ENCODE measurements around the gene EFCAB8.
"Not testable (repeated sequence)": the region's sequence is repeated elsewhere in the genome, so short reads cannot be mapped to it uniquely, and the experiment has no call there.

The EFCAB8 gene

GRCh38 chr20:32973077-32973717 lies 114.5 kb downstream of the EFCAB8 start:
- DNase-seq: no peak

DNA sequence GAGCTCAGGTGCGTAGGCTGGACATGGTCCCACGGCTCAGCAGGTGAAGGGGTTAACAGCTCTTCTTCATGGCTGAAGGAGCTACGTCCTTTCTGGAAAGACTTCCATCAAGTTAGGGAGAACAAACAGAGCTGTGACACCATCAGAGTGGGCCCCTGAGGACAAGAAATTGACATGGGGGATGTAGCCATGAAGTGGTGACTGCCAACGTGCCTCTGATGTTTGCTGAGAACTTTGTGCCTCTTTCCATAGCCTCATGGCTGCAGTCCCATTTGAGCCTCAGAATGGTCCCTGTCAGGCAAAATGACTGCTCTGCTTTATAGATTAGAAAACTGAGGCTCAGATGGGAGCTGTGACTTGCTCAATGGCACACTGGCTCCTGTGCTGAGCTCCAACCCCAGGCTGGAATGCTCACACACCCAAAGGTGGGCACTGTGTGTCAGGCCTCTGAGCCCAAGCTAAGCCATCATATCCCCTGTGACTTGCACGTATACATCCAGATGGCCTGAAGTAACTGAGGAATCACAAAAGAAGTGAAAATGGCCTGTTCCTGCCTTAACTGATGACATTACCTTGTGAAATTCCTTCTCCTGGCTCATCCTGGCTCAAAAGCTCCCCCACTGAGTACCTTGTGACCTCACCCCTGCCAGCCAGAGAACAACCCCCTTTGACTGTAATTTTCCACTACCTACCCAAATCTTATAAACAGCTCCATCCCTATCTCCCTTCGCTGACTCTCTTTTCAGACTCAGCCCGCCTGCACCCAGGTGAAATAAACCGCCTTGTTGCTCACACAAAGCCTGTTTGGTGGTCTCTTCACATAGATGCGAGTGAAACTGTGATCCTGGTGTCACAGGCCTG lies 115.7 kb downstream of the EFCAB8 start:
- DNase-seq: not testable (repeated sequence)

DNA sequence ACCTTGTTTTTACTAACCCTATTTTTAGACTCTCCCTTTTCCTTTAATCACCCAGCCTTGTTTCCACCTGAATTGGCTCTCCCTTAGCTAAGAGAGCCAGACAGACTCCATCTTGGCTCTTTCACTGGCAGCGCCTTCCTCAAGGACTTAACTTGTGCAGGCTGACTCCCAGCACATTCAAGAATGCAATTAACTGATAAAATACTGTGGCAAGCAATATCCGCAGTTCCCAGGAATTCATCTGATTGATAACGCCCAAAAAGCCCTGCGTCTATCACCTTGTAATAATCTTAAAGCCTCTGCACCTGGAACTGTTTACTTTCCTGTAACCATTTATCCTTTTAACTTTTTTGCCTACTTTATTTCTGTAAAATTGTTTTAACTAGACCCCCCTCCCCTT lies 116.4 kb downstream of the EFCAB8 start:
- DNase-seq: not testable (repeated sequence)

- DNase-seq: no peak
Observed at GRCh38 chr20:32975698-32976674, 117.3 kb downstream of the EFCAB8 start.

GRCh38 chr20:32976746-32977145 lies 118.0 kb downstream of the EFCAB8 start:
- DNase-seq: no peak

- DNase-seq: no peak
Observed at GRCh38 chr20:32977281-32978008, 118.7 kb downstream of the EFCAB8 start.

GRCh38 chr20:32978009-32978335 lies 119.2 kb downstream of the EFCAB8 start:
- DNase-seq: no peak

DNA sequence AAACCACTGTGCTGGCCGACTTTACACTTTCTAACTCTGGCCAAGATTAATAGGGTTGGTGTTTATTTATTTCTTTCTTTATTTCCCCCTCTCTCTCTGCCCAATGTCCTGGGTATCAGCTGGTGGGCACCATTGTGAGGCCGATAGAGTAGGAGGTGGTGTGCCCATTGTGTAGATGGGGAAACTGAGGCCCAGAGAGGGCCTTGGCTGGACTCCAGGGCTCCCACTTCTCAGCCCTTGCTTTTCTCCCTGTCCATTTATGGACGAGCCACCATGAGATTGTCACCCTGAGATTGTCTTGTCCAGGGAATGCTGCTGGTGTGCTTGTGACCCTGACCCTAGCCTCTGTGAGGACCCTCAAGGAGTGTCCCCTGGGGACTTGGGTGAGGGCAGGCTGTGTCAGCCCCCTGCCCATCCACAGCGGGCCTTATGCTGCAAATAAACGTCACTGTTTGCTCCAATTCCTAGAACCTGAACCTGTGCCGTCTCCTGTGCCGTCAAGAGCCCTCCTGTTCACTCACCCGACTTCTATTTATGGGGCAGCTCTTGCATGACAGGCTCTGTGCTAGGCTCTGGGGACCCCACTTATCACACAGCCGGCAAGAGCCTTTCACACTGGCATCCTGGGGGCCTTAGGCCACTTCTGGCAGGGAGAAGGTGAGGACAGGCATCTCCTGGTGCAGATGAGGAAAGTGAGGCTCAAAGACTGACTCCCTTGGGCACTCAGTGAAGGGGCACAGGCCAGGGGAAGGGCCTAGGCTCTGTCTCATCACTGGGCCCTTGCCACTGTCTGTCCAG lies 120.7 kb downstream of the EFCAB8 start:
- DNase-seq: no peak

DNA sequence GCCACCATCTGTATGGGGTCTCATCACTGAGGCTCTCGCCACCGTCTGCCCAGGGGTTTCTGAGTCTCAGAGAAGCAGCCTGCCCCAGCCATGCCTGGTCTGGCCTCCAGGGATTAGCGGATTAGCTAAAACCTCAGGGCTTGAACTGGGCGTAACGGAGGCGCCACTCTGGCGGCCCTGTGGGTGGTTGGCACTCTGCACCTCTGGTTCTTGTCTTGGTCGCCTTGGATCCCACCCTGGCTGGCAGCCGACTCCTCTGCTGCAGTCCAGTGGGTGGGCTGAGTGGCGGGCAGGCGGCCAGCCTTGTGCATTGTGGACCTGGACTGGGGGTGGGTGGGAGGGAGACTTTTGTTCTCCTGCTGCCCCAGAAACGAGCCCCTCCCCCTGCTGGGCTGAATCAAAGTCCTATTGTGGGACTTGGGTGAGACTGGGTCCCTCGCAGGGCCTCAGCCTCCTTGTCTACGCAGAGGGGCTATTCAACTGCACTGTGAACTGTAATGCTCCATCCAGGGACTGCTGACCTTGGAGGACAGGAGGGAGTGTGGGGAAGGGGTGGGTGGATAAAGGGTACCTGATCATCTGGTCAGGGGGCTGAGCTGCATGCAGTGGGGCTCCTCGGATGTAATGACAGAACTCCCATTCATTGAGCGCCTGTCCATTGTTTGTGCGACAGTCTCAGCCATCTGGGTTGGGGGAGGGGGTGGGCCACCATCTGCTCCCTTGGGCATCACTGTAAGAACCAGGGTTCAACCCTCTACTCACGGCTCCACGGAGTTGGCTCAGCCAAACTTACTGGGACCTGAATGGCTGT lies 121.6 kb downstream of the EFCAB8 start:
- DNase-seq: no peak

- no peak for DNase-seq
Observed at GRCh38 chr20:32980990-32981389, 122.3 kb downstream of the EFCAB8 start.

DNA sequence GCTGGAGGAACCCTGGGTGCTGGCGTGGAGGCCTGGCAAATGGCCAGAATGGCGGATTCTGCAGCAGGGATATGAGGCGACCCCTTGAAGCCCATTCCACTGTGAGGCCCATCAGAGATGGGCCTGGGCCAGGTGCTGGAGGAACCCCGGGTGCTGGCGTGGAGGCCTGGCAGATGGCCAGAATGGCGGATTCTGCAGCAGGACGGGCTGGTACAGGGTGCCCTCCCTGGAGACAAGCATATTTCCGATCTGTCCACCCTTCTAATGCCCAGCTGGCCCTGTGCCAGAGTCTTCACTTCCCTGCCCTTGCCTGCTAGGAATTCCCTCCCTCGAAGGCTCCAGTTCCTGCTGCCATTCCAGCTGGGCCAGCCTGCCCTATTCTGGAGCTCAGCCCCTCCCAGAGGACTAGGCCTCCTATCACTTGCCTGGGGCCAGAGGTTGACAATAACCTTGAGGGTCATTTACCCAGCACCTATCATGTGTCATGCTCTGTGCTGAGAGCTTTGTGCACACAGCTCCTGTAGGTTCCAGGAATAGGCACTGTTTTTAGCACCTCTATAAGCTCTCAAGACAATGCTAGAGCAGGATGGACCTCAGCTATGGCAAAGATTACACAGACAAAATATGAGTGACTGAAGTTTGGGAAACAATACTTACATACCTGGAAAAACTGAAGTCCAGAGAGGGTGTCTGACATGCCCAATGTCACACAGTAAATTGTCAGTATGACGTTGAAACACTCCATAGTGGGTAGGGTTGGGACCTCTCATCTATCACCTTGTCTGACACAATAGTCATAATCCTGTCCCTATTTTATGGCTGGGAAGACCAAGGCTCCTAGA lies 124.1 kb downstream of the EFCAB8 start:
- no peak for DNase-seq

- no peak for DNase-seq
Observed at GRCh38 chr20:32983459-32984112, 124.9 kb downstream of the EFCAB8 start.

GRCh38 chr20:32984196-32984595 lies 125.5 kb downstream of the EFCAB8 start:
- no peak for DNase-seq

DNA sequence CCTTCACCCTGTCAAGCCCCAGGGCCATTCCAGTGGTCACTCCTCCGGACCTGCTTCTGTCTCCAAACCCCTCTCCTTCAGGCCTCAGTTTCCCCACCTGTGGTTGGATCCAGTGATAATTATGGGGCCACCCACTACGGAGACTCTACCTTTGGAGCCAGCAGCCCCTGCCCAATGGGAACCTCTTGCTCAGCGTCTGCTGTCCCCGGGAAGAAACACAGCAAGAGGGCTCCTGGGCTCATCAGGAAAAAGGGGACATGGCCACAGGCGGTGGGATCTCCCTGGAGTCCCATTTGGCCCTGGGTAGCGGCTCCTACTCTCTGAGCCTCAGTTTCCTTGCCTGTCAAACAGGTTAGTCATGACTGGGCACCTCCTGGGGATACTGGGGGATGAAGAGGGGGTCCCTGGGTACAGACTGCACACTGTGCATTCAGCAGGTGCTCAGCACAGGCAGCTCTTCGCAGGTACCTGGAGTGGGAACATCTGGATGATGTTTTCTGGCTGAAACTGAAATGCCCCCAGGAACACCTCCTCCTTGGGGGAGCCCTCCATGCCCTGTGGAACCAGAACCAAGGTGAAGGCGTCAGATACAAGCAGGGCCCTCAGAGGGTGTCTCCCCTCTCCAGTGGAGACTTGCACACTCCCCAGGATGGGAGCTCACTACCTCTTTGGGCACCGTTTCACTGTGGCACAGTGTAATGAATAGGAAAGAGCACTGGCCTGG lies 126.1 kb downstream of the EFCAB8 start:
- DNase-seq: no peak

DNA sequence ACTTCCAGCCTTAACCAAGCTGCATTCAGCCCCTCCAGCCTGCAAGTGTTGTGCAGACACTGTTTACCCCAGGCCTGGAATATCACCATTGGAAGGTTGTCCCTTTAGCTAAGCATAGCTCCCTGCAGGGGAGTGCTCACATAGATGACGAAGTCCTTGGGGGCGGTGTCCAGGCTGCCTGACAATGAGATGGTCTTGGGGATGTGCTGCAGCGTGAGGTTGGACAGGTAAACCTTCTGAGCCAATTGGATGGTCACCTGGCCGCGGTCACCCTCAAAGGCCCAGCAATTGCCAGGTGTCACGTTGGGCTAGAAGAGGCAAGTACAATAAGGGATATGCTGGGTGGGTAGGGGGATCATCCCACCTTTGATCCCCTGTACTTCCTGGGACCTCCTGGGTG lies 126.9 kb downstream of the EFCAB8 start:
- DNase-seq: no peak

GRCh38 chr20:32986331-32986966 lies 127.7 kb downstream of the EFCAB8 start:
- no peak for DNase-seq

GRCh38 chr20:32987044-32987825 lies 128.5 kb downstream of the EFCAB8 start:
- no peak for DNase-seq
